ENCODE data around the gene COIL. TPM values are rescaled to one million over a fixed set of nuclear protein-coding genes. Genes with fewer than 3 reads are reported as not detected.

Gene COIL
- total and polyA plus RNA-seq, 2 of the 13 experiments (the other 11 are each of a cell fraction or from before 2014, with no cell fraction given) = 8.1 to 29.4 TPM

GRCh38 chr17:56972111-56972730, 11.4 kb upstream of the COIL start (continued):
- TF ChIP-seq ZNF780A (CRISPR knock-in tag; IDR thresholded peaks at IDR 0.05) (no peak), ZNF576 (CRISPR knock-in tag; IDR thresholded peaks at IDR 0.05) (no peak), KLF6 (CRISPR knock-in tag; IDR thresholded peaks at IDR 0.05) (no peak), ELF4 (CRISPR knock-in tag; IDR thresholded peaks at IDR 0.05; ENCODE audit: borderline replicate concordance) (no peak), TOE1 (CRISPR knock-in tag; IDR thresholded peaks at IDR 0.05) (no peak), SAP130 (CRISPR knock-in tag; IDR thresholded peaks at IDR 0.05; ENCODE audit: low read depth) (peak; percentile 22; the same call in 1 of the 2 replicates), ATF2 (CRISPR knock-in tag; IDR thresholded peaks at IDR 0.05) (no peak), AKAP8 (CRISPR knock-in tag; IDR thresholded peaks at IDR 0.05) (no peak), FOXA1 (IDR thresholded peaks at IDR 0.05) (no peak), FOXA1 (CRISPR knock-in tag; IDR thresholded peaks at IDR 0.05) (peak; percentile 41), HOXA7 (CRISPR knock-in tag; IDR thresholded peaks at IDR 0.05) (no peak)
- TF ChIP-seq, protein P1, sequence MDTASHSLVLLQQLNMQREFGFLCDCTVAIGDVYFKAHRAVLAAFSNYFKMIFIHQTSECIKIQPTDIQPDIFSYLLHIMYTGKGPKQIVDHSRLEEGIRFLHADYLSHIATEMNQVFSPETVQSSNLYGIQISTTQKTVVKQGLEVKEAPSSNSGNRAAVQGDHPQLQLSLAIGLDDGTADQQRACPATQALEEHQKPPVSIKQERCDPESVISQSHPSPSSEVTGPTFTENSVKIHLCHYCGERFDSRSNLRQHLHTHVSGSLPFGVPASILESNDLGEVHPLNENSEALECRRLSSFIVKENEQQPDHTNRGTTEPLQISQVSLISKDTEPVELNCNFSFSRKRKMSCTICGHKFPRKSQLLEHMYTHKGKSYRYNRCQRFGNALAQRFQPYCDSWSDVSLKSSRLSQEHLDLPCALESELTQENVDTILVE (CRISPR knock-in tag; IDR thresholded peaks at IDR 0.05) = no peak

DNA sequence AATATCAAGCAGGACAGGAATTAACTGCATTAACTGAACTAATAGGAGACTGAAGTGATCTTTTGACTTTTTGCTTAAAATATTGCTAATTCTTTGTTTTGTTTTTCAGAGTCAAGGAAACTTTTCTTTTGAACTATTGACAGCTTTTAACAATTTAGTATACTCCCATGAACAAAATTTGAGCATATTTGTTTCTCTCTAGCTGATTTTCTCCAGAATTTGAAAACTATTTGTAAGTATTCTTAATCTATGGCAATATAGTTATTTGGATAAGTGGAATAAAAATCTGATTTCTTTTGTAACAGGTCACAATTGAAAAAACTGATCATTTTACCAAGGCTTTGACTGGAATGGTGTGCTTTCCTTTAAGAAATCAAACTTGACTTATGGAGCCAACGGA, 10.1 kb upstream of the COIL start:
- Histone ChIP-seq H2AFZ (ENCODE audit: low read length) (no peak overlapping the region), H3K36me3 (replicated peaks in 1 of 2; ENCODE audit: control insufficient read depth in 1 of 2, insufficient read depth in 2 of 2, low read length in 2 of 2) (no peaks in the 10 kb centered on the region), H3K4me1 (ENCODE audit: insufficient read depth, low read length) (peaks cover 18% of the 10 kb centered on the region), H3K79me2 (ENCODE audit: insufficient read depth, low read length) (no peaks in the 10 kb centered on the region), H3K4me3 (replicated peaks in 1 of 3; ENCODE audit: insufficient read depth in 1 of 3, low read depth in 2 of 3, low read length in 3 of 3) (no peak overlapping the region), H4K20me1 (ENCODE audit: insufficient read depth, low read length) (no peaks in the 10 kb centered on the region), H3K27me3 (ENCODE audit: control insufficient read depth in 1 of 2, insufficient read depth in 2 of 2, low read length in 2 of 2) (peaks cover 2 to 21% of the 10 kb centered on the region in 2 experiments), H3K9ac (ENCODE audit: insufficient read depth, low read depth, low read length) (no peak overlapping the region), H3K4me2 (ENCODE audit: low read depth, low read length) (no peak overlapping the region), H3K27ac (ENCODE audit: extremely low read length, insufficient read depth, low read length) (no peak overlapping the region), H3K9me3 (ENCODE audit: low read length) (no peaks in the 10 kb centered on the region)
- DNase-seq (ENCODE audit: low spot score) (no peak), ATAC-seq (no peak), FAIRE-seq (no peak)
- intact Hi-C loops (cut with micrococcal nuclease; ENCODE audit: unreplicated experiment) (no loop called here), in situ Hi-C loops (cut with HindIII; ENCODE audit: extremely low pct_ligation_motif_present, low pct_unique_long_range_greater_than_20kb) (no loop called here)
- BruUV-seq (replicated peaks) = no TSS peak
- ChIA-PET POLR2A (no interaction called here), CTCF (ENCODE audit: low intra/inter-chr PET ratio, low total read pairs) (no interaction called here)
- WGBS (ENCODE audit: low lambda C conversion rate) = 92% methylated on average over 1 of the region's 1 CpG
- TF ChIP-seq ZNF138 (CRISPR knock-in tag; IDR thresholded peaks at IDR 0.05; ENCODE audit: low read depth) = no peak
- TF ChIP-seq RXRA (CRISPR knock-in tag; IDR thresholded peaks at IDR 0.05) = no peak
- TF ChIP-seq, protein P2, sequence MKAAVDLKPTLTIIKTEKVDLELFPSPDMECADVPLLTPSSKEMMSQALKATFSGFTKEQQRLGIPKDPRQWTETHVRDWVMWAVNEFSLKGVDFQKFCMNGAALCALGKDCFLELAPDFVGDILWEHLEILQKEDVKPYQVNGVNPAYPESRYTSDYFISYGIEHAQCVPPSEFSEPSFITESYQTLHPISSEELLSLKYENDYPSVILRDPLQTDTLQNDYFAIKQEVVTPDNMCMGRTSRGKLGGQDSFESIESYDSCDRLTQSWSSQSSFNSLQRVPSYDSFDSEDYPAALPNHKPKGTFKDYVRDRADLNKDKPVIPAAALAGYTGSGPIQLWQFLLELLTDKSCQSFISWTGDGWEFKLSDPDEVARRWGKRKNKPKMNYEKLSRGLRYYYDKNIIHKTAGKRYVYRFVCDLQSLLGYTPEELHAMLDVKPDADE (CRISPR knock-in tag; IDR thresholded peaks at IDR 0.05) = no peak
- no peak for TF ChIP-seq KLF13 (CRISPR knock-in tag; IDR thresholded peaks at IDR 0.05)
- TF ChIP-seq MXI1 (IDR thresholded peaks at IDR 0.05; ENCODE audit: borderline replicate concordance, low read depth, low read length) = no peak
- TF ChIP-seq THRA (CRISPR knock-in tag; IDR thresholded peaks at IDR 0.05; ENCODE audit: borderline replicate concordance) = no peak
- no peak for TF ChIP-seq ZNF225 (CRISPR knock-in tag; IDR thresholded peaks at IDR 0.05)
